Mesenchymal stem cell (in vitro differentiated cells and primary cell): ENCODE measurements around the gene KLHL30.

ENCODE experiments used
- DNase-seq: peaks from one replicate; pipeline ENCODE4 v3.0.0-alpha.2; 2013
- H2AFZ ChIP-seq: one replicate; pipeline ENCODE4 v1.6.1; 2013; ENCODE audit warnings: low read depth, mild to moderate bottlenecking, control low read depth, inconsistent platforms, low read length, moderate library complexity
- H2AK5ac ChIP-seq: 2 replicates; pipeline ENCODE4 v1.6.1; 2013; ENCODE audit warnings: low read length, moderate library complexity, mild to moderate bottlenecking, inconsistent platforms; ENCODE audit not compliant: severe bottlenecking
- H2BK120ac ChIP-seq: one replicate; pipeline ENCODE4 v1.6.1; 2013; ENCODE audit warnings: low read depth, mild to moderate bottlenecking, inconsistent platforms, low read length, moderate library complexity
- H2BK12ac ChIP-seq, 2 experiments: one replicate each; pipeline ENCODE4 v1.6.1; 2013; ENCODE audit warnings: inconsistent platforms in 2 of 2, low read length in 2 of 2, mild to moderate bottlenecking in 2 of 2, moderate library complexity in 2 of 2, control low read depth in 1 of 2
- H2BK15ac ChIP-seq: one replicate; pipeline ENCODE4 v1.6.1; 2013; ENCODE audit warnings: mild to moderate bottlenecking, low read depth, inconsistent platforms; ENCODE audit not compliant: poor library complexity, severe bottlenecking
- H2BK5ac ChIP-seq: 2 replicates; pipeline ENCODE4 v1.6.1; 2013; ENCODE audit warnings: low read depth, mild to moderate bottlenecking, low read length, control low read depth, inconsistent platforms; ENCODE audit not compliant: poor library complexity, severe bottlenecking
- H3K14ac ChIP-seq, 2 experiments: one replicate each; pipeline ENCODE4 v1.6.1; 2013; ENCODE audit warnings: inconsistent platforms in 2 of 2, low read length in 2 of 2, control low read depth in 1 of 2, mild to moderate bottlenecking in 1 of 2, moderate library complexity in 1 of 2
- H3K18ac ChIP-seq, 2 experiments: one replicate each; pipeline ENCODE4 v1.6.1; 2013; ENCODE audit warnings: inconsistent platforms in 2 of 2, low read length in 2 of 2, control low read depth in 1 of 2, low read depth in 1 of 2, mild to moderate bottlenecking in 1 of 2
- H3K23ac ChIP-seq, 2 experiments: one replicate each; pipeline ENCODE4 v1.6.1; 2013; ENCODE audit warnings: inconsistent platforms in 2 of 2, low read length in 2 of 2, mild to moderate bottlenecking in 2 of 2, moderate library complexity in 2 of 2, control low read depth in 1 of 2
- H3K27ac ChIP-seq: 2 replicates; pipeline ENCODE4 v1.5.1; 2013; ENCODE audit warnings: mild to moderate bottlenecking, moderate library complexity, low read length, control low read depth, inconsistent platforms; ENCODE audit not compliant: poor library complexity, severe bottlenecking
- H3K27me3 ChIP-seq, 2 experiments: 2 replicates each; pipeline versions ENCODE4 v1.6.1 to v1.7.0; 2013; ENCODE audit warnings: low read length in 2 of 2, mild to moderate bottlenecking in 2 of 2, moderate library complexity in 2 of 2, control low read depth in 1 of 2, inconsistent platforms in 1 of 2; ENCODE audit not compliant: control insufficient read depth in 1 of 2, insufficient read depth in 1 of 2
- H3K36me3 ChIP-seq, 2 experiments: 2 replicates each; pipeline versions ENCODE4 v1.6.1 to v1.7.0; 2013; ENCODE audit warnings: low read length in 2 of 2, control low read depth in 1 of 2, inconsistent platforms in 1 of 2, low read depth in 1 of 2, mild to moderate bottlenecking in 1 of 2; ENCODE audit not compliant: insufficient read depth in 2 of 2, control insufficient read depth in 1 of 2
- H3K4ac ChIP-seq, 2 experiments: one replicate each; pipeline ENCODE4 v1.6.1; 2013; ENCODE audit warnings: inconsistent platforms in 2 of 2, low read length in 2 of 2, mild to moderate bottlenecking in 2 of 2, moderate library complexity in 2 of 2, control low read depth in 1 of 2, low read depth in 1 of 2
- H3K4me1 ChIP-seq: 2 replicates; pipeline ENCODE4 v1.6.1; 2013; ENCODE audit warnings: low read depth, low read length, control low read depth; ENCODE audit not compliant: control insufficient read depth, insufficient read depth
- H3K4me2 ChIP-seq: 2 replicates; pipeline ENCODE4 v1.6.1; 2013; ENCODE audit warnings: low read length, mild to moderate bottlenecking, inconsistent platforms; ENCODE audit not compliant: poor library complexity, severe bottlenecking
- H3K4me3 ChIP-seq, 2 experiments: 2 replicates each; pipeline versions ENCODE4 v1.5.1 to v1.7.0; 2013; ENCODE audit warnings: low read length in 2 of 2, mild to moderate bottlenecking in 2 of 2, control low read depth in 1 of 2, low read depth in 1 of 2; ENCODE audit not compliant: insufficient read depth in 1 of 2
- H3K79me1 ChIP-seq: replicated peaks from 2 replicates; pipeline ENCODE4 v1.6.1; 2013; ENCODE audit warnings: mild to moderate bottlenecking, control low read depth, low read length, inconsistent platforms; ENCODE audit not compliant: poor library complexity, severe bottlenecking
- H3K9ac ChIP-seq: 2 replicates; pipeline ENCODE4 v1.7.0; 2013; ENCODE audit warnings: mild to moderate bottlenecking, low read length, moderate library complexity
- H3K9me3 ChIP-seq: 2 replicates; pipeline ENCODE4 v1.7.0; 2013; ENCODE audit warnings: mild to moderate bottlenecking, low read length; ENCODE audit not compliant: control insufficient read depth
- H4K8ac ChIP-seq: one replicate; pipeline ENCODE4 v1.6.1; 2013; ENCODE audit warnings: inconsistent platforms, mild to moderate bottlenecking, low read length, moderate library complexity
- H4K91ac ChIP-seq: one replicate; pipeline ENCODE4 v1.6.1; 2013; ENCODE audit warnings: mild to moderate bottlenecking, low read length, inconsistent platforms
- WGBS: methylation state at CpG from one replicate; pipeline ENCODE4 v1.1.7; 2013; ENCODE audit warnings: mixed read lengths; 5-methylcytosine and 5-hydroxymethylcytosine counted together

The KLHL30 gene

DNA sequence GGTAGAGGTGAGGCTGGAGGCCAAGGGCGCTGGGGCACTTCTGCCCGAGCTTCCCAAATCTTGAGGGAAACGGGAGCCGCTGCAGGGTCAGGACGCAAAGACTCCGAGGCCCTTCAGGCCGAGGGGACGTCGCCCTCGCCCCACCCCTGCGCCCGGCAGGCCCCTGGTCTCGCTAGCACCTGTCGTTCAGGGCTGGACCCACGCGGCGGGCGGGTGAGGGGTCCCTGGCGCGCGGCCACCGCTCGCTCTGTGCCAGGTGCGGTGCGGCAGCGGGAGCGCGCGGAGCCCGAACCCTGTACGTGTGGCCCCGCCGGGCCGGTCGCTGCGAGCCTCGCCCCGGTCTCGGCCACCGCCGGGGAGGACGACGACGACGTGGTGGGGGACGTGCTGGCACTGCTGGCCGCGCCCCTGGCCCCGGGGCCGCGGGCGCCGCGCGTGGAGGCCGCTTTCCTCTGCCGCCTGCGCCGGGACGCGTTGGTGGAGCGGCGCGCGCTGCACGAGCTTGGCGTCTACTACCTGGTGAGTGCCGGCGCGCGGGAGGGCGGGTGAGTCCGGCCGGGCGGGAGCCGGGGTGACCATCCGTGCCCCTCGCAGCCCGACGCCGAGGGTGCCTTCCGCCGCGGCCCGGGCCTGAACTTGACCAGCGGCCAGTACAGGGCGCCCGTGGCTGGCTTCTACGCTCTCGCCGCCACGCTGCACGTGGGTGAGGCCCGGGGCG is 25.2 kb downstream of the KLHL30 start:
- H3K9me3 ChIP-seq, result no peaks in the 10 kb centered on the region
- peak overlapping the region; percentile 22 for H2BK120ac ChIP-seq
- no peak overlapping the region for H3K14ac ChIP-seq
- H4K8ac ChIP-seq, result no peak overlapping the region
- H2AK5ac ChIP-seq, result no peak overlapping the region
- peak overlapping the region in 1 of 2 experiments; percentile 59 for H3K23ac ChIP-seq
- peak overlapping the region; percentile 47 to 53 for H3K4me3 ChIP-seq
- peak overlapping the region; percentile 48 for H3K9ac ChIP-seq
- H3K4ac ChIP-seq, result no peak overlapping the region
- peak overlapping the region in 1 of 2 experiments; percentile 29 for H3K18ac ChIP-seq
- DNase-seq, result no peak
- peaks cover 3% of the 10 kb centered on the region for H3K79me1 ChIP-seq
- WGBS, result 4% methylated on average over 70 of the region's 95 CpGs
- H2BK15ac ChIP-seq, result no peak overlapping the region
- H4K91ac ChIP-seq, result no peak overlapping the region
- no peak overlapping the region for H2BK12ac ChIP-seq
- H3K36me3 ChIP-seq, result peaks cover 12 to 31% of the 10 kb centered on the region in 2 experiments
- no peak overlapping the region for H3K27ac ChIP-seq
- peak overlapping the region; percentile 96 for H3K4me2 ChIP-seq
- H2BK5ac ChIP-seq, result no peak overlapping the region
- H3K4me1 ChIP-seq, result peaks cover 59% of the 10 kb centered on the region
- peaks cover 0 to 11% of the 10 kb centered on the region in 2 experiments for H3K27me3 ChIP-seq
- H2AFZ ChIP-seq, result peak overlapping the region; percentile 7

DNA sequence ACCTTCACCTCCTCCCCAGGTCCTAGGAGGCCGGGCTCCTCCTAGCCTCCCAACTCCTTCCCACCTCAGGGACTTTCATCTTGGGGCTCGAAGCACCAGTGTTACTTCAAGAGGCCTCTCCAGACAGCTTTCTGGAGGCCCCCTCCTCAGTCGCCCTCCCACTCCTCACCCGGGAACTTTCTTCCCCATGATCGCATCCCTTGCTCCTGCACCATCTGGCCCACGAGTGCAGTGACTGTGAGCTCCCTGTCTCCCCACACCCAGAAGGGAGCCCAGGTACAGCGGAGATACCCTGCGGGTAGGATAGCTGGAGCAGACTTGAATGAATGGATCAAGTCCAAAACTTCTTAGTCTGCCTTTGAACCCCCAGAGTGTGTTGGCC is 26.4 kb downstream of the KLHL30 start:
- Histone ChIP-seq H3K9me3 (no peaks in the 10 kb centered on the region), H2AFZ (no peak overlapping the region), H3K4me2 (no peak overlapping the region), H3K18ac (no peak overlapping the region), H2BK12ac (no peak overlapping the region), H2AK5ac (peak overlapping the region; percentile 42), H4K91ac (no peak overlapping the region), H3K9ac (no peak overlapping the region), H3K36me3 (peaks cover 18 to 31% of the 10 kb centered on the region in 2 experiments), H3K79me1 (peaks cover 3% of the 10 kb centered on the region), H2BK120ac (no peak overlapping the region), H2BK15ac (peak overlapping the region; percentile 32), H3K27ac (no peak overlapping the region), H2BK5ac (no peak overlapping the region), H3K4ac (no peak overlapping the region), H3K4me3 (no peak overlapping the region), H3K23ac (no peak overlapping the region), H3K14ac (no peak overlapping the region), H3K4me1 (peaks cover 59% of the 10 kb centered on the region), H4K8ac (no peak overlapping the region), H3K27me3 (peaks cover 0 to 11% of the 10 kb centered on the region in 2 experiments)
- WGBS, result 93% methylated on average over 8 of the region's 8 CpGs
- DNase-seq, result no peak

DNA sequence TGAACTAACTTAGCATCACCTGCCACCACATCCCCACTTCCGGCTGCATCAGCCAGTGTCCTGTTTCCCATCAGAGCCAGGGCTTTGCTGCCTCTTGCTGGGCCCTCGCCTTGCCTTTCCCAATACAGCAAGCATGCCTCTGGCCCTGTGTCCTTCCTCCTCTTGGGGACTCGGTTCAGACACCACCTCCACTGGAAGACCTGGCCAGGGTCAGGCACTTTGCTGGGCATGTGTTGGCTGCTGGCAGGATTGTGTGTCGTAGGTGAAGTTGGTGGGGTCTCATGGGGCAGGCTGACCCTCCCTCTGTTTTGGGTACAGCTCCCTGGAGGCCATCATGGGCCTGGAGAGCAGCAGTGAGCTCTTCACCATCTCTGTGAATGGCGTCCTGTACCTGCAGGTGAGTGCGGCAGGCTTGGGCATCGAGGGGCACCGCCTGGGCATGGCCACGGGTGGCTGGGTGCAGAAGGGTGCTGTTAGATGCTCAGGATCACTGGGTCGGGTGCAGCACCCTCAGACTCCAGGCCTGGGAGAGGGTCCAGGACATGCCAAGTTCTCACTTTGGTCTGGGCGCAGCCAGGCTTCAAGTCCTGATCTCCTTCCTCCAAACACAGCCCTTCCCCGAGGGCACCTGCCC is 26.9 kb downstream of the KLHL30 start:
- H4K8ac ChIP-seq, result no peak overlapping the region
- H2AFZ ChIP-seq, result no peak overlapping the region
- H3K4me1 ChIP-seq, result peaks cover 60% of the 10 kb centered on the region
- no peak overlapping the region for H3K27ac ChIP-seq
- H2BK120ac ChIP-seq, result no peak overlapping the region
- no peak overlapping the region for H4K91ac ChIP-seq
- no peak overlapping the region for H3K9ac ChIP-seq
- no peak for DNase-seq
- H3K18ac ChIP-seq, result no peak overlapping the region
- no peaks in the 10 kb centered on the region for H3K9me3 ChIP-seq
- H2BK15ac ChIP-seq, result no peak overlapping the region
- H3K23ac ChIP-seq, result no peak overlapping the region
- H3K14ac ChIP-seq, result no peak overlapping the region
- no peak overlapping the region for H3K4ac ChIP-seq
- H3K4me2 ChIP-seq, result no peak overlapping the region
- H2AK5ac ChIP-seq, result no peak overlapping the region
- WGBS, result 92% methylated on average over 12 of the region's 12 CpGs
- no peak overlapping the region for H2BK5ac ChIP-seq
- no peak overlapping the region for H2BK12ac ChIP-seq
- H3K4me3 ChIP-seq, result no peak overlapping the region
- peaks cover 3% of the 10 kb centered on the region for H3K79me1 ChIP-seq
- H3K36me3 ChIP-seq, result peaks cover 20 to 32% of the 10 kb centered on the region in 2 experiments
- peaks cover 0 to 11% of the 10 kb centered on the region in 2 experiments for H3K27me3 ChIP-seq
